Left ventricle myocardium inferior (tissue), 1 donor: ENCODE results near the gene SLCO2B1. TPM values are rescaled to one million over a fixed set of nuclear protein-coding genes. Genes with fewer than 3 reads are reported as not detected.
A peak's percentile ranks its signal among the peaks of the same experiment; 100 is the strongest.

ENCODE experiments used
- DNase-seq: peaks from one replicate; pipeline ENCODE4 v3.0.0-alpha.2; 2020
- H3K27ac ChIP-seq: fragments of 200-600 bp; replicated peaks from 2 replicates; pipeline ENCODE4 v1.8.0; 2021
- H3K27me3 ChIP-seq: fragments of 200-600 bp; 2 replicates; pipeline ENCODE4 v1.8.0; 2021; ENCODE audit warnings: low read depth
- H3K36me3 ChIP-seq: fragments of 200-600 bp; 2 replicates; pipeline ENCODE4 v1.8.0; 2021
- H3K4me1 ChIP-seq: fragments of 200-600 bp; 2 replicates; pipeline ENCODE4 v1.8.0; 2021
- H3K4me3 ChIP-seq: fragments of 200-600 bp; 2 replicates; pipeline ENCODE4 v1.8.0; 2021; ENCODE audit warnings: mild to moderate bottlenecking, moderate library complexity
- H3K9me3 ChIP-seq: fragments of 200-600 bp; replicated peaks from 2 replicates; pipeline ENCODE4 v1.8.0; 2021
- intact Hi-C: fragments of 100-400 bp; cut with micrococcal nuclease; formaldehyde crosslinking; loops from one replicate; pipeline ENCODE4 v1.11.0; 2022
- total RNA-seq: library from RNA; stranded (reverse); fragmentation: NEBNext Ultra II Directional; extraction: Animal tissue kit (Norgen Biotek cat#: 25700); gene quantifications from one replicate; pipeline ENCODE4 v1.2.1, GENCODE V29; 2021
- TF ChIP-seq, protein P1 (sequence below): fragments of 200-600 bp; IDR thresholded peaks from 2 replicates; pipeline ENCODE4 v1.8.0; 2021; ENCODE audit warnings: antibody characterized with exemption, mild to moderate bottlenecking, borderline replicate concordance
- donor health status: DM: no; HTN: yes; CAD: no; lungs with severe emphysema.

SLCO2B1 gene
- total RNA-seq, 1 donor from 2014 or later: 22.7 TPM

GRCh38 chr11:75190652-75191329 lies 39.9 kb downstream of the SLCO2B1 start:
- DNase-seq: no peak
- peaks cover 4% of the 10 kb centered on the region for H3K36me3 ChIP-seq
- intact Hi-C loops: no loop called here
- H3K4me3 ChIP-seq: no peak overlapping the region
- TF ChIP-seq, protein P1, sequence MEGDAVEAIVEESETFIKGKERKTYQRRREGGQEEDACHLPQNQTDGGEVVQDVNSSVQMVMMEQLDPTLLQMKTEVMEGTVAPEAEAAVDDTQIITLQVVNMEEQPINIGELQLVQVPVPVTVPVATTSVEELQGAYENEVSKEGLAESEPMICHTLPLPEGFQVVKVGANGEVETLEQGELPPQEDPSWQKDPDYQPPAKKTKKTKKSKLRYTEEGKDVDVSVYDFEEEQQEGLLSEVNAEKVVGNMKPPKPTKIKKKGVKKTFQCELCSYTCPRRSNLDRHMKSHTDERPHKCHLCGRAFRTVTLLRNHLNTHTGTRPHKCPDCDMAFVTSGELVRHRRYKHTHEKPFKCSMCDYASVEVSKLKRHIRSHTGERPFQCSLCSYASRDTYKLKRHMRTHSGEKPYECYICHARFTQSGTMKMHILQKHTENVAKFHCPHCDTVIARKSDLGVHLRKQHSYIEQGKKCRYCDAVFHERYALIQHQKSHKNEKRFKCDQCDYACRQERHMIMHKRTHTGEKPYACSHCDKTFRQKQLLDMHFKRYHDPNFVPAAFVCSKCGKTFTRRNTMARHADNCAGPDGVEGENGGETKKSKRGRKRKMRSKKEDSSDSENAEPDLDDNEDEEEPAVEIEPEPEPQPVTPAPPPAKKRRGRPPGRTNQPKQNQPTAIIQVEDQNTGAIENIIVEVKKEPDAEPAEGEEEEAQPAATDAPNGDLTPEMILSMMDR: no peak
- peaks cover 53% of the 10 kb centered on the region for H3K4me1 ChIP-seq
- no peaks in the 10 kb centered on the region for H3K27me3 ChIP-seq
- no peak overlapping the region for H3K27ac ChIP-seq
- no peaks in the 10 kb centered on the region for H3K9me3 ChIP-seq

GRCh38 chr11:75191330-75191717 lies 40.4 kb downstream of the SLCO2B1 start:
- Histone ChIP-seq H3K27ac (peak overlapping the region; percentile 11), H3K36me3 (peaks cover 4% of the 10 kb centered on the region), H3K27me3 (no peaks in the 10 kb centered on the region), H3K4me3 (no peak overlapping the region), H3K4me1 (peaks cover 57% of the 10 kb centered on the region), H3K9me3 (no peaks in the 10 kb centered on the region)
- DNase-seq: no peak
- TF ChIP-seq, protein P1: no peak
- intact Hi-C loops: no loop called here

- TF ChIP-seq, protein P1: no peak
- no peaks in the 10 kb centered on the region for H3K36me3 ChIP-seq
- peaks cover 68% of the 10 kb centered on the region for H3K4me1 ChIP-seq
- DNase-seq: no peak
- H3K27ac ChIP-seq: peak overlapping the region; percentile 65
- intact Hi-C loops: no loop called here
- H3K9me3 ChIP-seq: no peaks in the 10 kb centered on the region
- H3K4me3 ChIP-seq: no peak overlapping the region
- H3K27me3 ChIP-seq: no peaks in the 10 kb centered on the region
Observed at GRCh38 chr11:75193271-75193670, 42.4 kb downstream of the SLCO2B1 start.

DNA sequence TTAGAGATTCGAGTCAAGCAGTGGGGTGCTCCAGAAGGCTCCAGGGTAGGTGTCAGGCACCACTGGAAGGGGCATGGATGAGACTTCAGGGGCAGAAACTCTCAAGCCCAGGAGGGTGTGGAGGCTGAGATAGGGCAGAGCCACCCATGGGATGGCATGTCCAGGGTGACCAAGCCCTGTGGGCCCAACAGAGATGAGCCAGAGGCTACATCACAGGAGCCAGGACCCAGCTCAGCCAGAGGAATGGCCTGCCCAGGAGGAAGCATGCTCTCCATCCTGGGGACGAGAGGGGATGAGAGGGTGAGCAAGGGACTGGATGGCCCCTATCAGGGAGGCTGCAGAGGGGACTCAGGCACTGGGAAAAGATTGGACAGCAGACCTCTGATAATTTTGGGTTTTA lies 42.8 kb downstream of the SLCO2B1 start:
- intact Hi-C loops: no loop called here
- peaks cover 68% of the 10 kb centered on the region for H3K4me1 ChIP-seq
- TF ChIP-seq, protein P1: no peak
- DNase-seq: no peak
- no peak overlapping the region for H3K4me3 ChIP-seq
- H3K9me3 ChIP-seq: no peaks in the 10 kb centered on the region
- no peaks in the 10 kb centered on the region for H3K36me3 ChIP-seq
- H3K27me3 ChIP-seq: no peaks in the 10 kb centered on the region
- peak overlapping the region; percentile 65 for H3K27ac ChIP-seq

GRCh38 chr11:75194147-75194546 lies 43.2 kb downstream of the SLCO2B1 start:
- peak overlapping the region; percentile 65 for H3K27ac ChIP-seq
- H3K27me3 ChIP-seq: no peaks in the 10 kb centered on the region
- intact Hi-C loops: no loop called here
- H3K9me3 ChIP-seq: no peaks in the 10 kb centered on the region
- H3K4me3 ChIP-seq: no peak overlapping the region
- DNase-seq: no peak
- H3K4me1 ChIP-seq: peaks cover 68% of the 10 kb centered on the region
- TF ChIP-seq, protein P1: no peak
- H3K36me3 ChIP-seq: no peaks in the 10 kb centered on the region
